HepG2 (cell line): ENCODE measurements around the gene CLIC5. TPM values are rescaled to one million over a fixed set of nuclear protein-coding genes. Genes with fewer than 3 reads are reported as not detected.

ENCODE experiments used
- ATAC-seq: fragments of 200-7000 bp; cut with Tn5 transposase; 3 replicates; pipeline ENCODE4 v1.9.1; 2020; ENCODE audit warnings: mild to moderate bottlenecking, moderate library complexity
- BruUV-seq: library from RNA; stranded (reverse); fragments of 400-500 nt; replicated peaks from 2 replicates; lab custom pipeline; 2021; lab: Mats Ljungman, UMichigan
- CTCF ChIA-PET: fragments of 300-600 bp; formaldehyde crosslinking; extraction: SDS; loops from one replicate; lab custom pipeline; 2021; ENCODE audit warnings: low total read pairs, inconsistent platforms, low intra/inter-chr PET ratio; lab: Yijun Ruan, JAX
- POLR2A ChIA-PET: fragments of 350-600 bp; sonication (Branson Sonifier 250); formaldehyde crosslinking; loops from one replicate; lab custom pipeline; 2020; ENCODE audit warnings: antibody characterized with exemption, inconsistent platforms; lab: Yijun Ruan, JAX
- DNase-seq: peaks from one replicate; pipeline ENCODE4 v3.0.0-alpha.2; 2015; ENCODE audit warnings: low spot score
- FAIRE-seq: peaks from 3 replicates; lab custom pipeline; 2011; peaks lifted over from hg19 to GRCh38; lab: Jason Lieb, UNC
- H2AFZ ChIP-seq: one replicate; pipeline ENCODE4 v1.6.1; 2011; ENCODE audit warnings: low read length, inconsistent platforms
- H3K27ac ChIP-seq: fragments of 300-600 bp; 3 replicates; pipeline ENCODE4 v1.8.0; 2011; ENCODE audit warnings: mixed run types, mild to moderate bottlenecking, mixed read lengths, low read length, inconsistent platforms; ENCODE audit not compliant: insufficient read depth; ENCODE audit errors: extremely low read length
- H3K27me3 ChIP-seq, 2 experiments: fragments of 200-600 bp in 1 of 2; 2 replicates in 1 of 2; 3 replicates in 1 of 2; pipeline versions ENCODE4 v1.6.0 to v1.8.0; 2011; ENCODE audit warnings: low read length in 2 of 2, mild to moderate bottlenecking in 2 of 2, moderate library complexity in 2 of 2, inconsistent platforms in 1 of 2; ENCODE audit not compliant: insufficient read depth in 2 of 2, control insufficient read depth in 1 of 2
- H3K36me3 ChIP-seq, 2 experiments: fragments of 200-600 bp in 1 of 2; replicated peaks in 1 of 2; 2 replicates in 1 of 2; 3 replicates in 1 of 2; pipeline versions ENCODE4 v1.5.1 to v1.8.0; 2011; ENCODE audit warnings: low read length in 2 of 2, inconsistent platforms in 1 of 2; ENCODE audit not compliant: insufficient read depth in 2 of 2, control insufficient read depth in 1 of 2
- H3K4me1 ChIP-seq: 2 replicates; pipeline ENCODE4 v1.5.1; 2012; ENCODE audit warnings: low read length, inconsistent platforms; ENCODE audit not compliant: insufficient read depth
- H3K4me2 ChIP-seq: 2 replicates; pipeline ENCODE4 v1.6.0; 2011; ENCODE audit warnings: low read depth, low read length, inconsistent platforms
- H3K4me3 ChIP-seq, 3 experiments: fragments of 200-600 bp in 1 of 3; sonication (generic), shearing (Covaris generic) in 1 of 3; replicated peaks in 1 of 3; 2 replicates each; pipeline ENCODE4 v1.5.1; 2011 to 2016; ENCODE audit warnings: low read length in 3 of 3, inconsistent platforms in 2 of 3, low read depth in 2 of 3, mild to moderate bottlenecking in 2 of 3, control low read depth in 1 of 3, mixed read lengths in 1 of 3; ENCODE audit not compliant: insufficient read depth in 1 of 3
- H3K79me2 ChIP-seq: one replicate; pipeline ENCODE4 v1.6.1; 2011; ENCODE audit warnings: low read length, inconsistent platforms; ENCODE audit not compliant: insufficient read depth
- H3K9ac ChIP-seq: 2 replicates; pipeline ENCODE4 v1.6.0; 2011; ENCODE audit warnings: mild to moderate bottlenecking, low read depth, low read length, inconsistent platforms; ENCODE audit not compliant: insufficient read depth
- H3K9me3 ChIP-seq: 2 replicates; pipeline ENCODE4 v1.5.1; 2012; ENCODE audit warnings: mild to moderate bottlenecking, low read length
- H4K20me1 ChIP-seq: 2 replicates; pipeline ENCODE4 v1.6.0; 2011; ENCODE audit warnings: inconsistent platforms, mild to moderate bottlenecking, low read length, moderate library complexity; ENCODE audit not compliant: insufficient read depth
- CBFB ChIP-seq: sonication (generic); formaldehyde crosslinking; IDR thresholded peaks from 2 replicates; pipeline ENCODE4 v1.4.0; 2020; ENCODE audit warnings: missing genetic modification reagents
- FOXK2 ChIP-seq: fragments of 450-650 bp; IDR thresholded peaks from 2 replicates; pipeline ENCODE4 v1.6.1; 2016
- FOXP1 ChIP-seq, 2 experiments: fragments of 450-650 bp in 1 of 2; IDR thresholded peaks; 2 replicates each; pipeline ENCODE4 v1.6.1; 2017 to 2018; ENCODE audit warnings: antibody characterized with exemption in 1 of 2
- HOXA7 ChIP-seq: sonication (generic); formaldehyde crosslinking; IDR thresholded peaks from 2 replicates; pipeline ENCODE4 v1.8.1; 2022; ENCODE audit warnings: mild to moderate bottlenecking, missing genetic modification reagents, moderate library complexity
- KLF15 ChIP-seq: sonication (generic); formaldehyde crosslinking; IDR thresholded peaks from 2 replicates; pipeline ENCODE4 v1.8.1; 2023; ENCODE audit warnings: borderline replicate concordance, mild to moderate bottlenecking, inconsistent platforms, missing genetic modification reagents, mixed read lengths
- PRDM10 ChIP-seq: sonication (generic); formaldehyde crosslinking; IDR thresholded peaks from 2 replicates; pipeline ENCODE4 v1.4.0; 2020; ENCODE audit warnings: low read depth, missing genetic modification reagents
- SATB2 ChIP-seq: sonication (generic); formaldehyde crosslinking; IDR thresholded peaks from 2 replicates; pipeline ENCODE4 v1.5.0; 2020; ENCODE audit warnings: missing genetic modification reagents
- THYN1 ChIP-seq: sonication (generic); formaldehyde crosslinking; IDR thresholded peaks from 2 replicates; pipeline ENCODE4 v1.8.1; 2023; ENCODE audit warnings: low read depth, mild to moderate bottlenecking, moderate library complexity, missing genetic modification reagents, borderline replicate concordance
- TP53 ChIP-seq: sonication (generic); formaldehyde crosslinking; conservative IDR thresholded peaks from 2 replicates; pipeline ENCODE4 v1.4.0; 2020; ENCODE audit warnings: missing genetic modification reagents
- ZBTB46 ChIP-seq: sonication (generic); formaldehyde crosslinking; IDR thresholded peaks from 2 replicates; pipeline ENCODE4 v1.4.0; 2020; ENCODE audit warnings: mild to moderate bottlenecking, missing genetic modification reagents, borderline replicate concordance
- ZMYM4 ChIP-seq: sonication (generic); formaldehyde crosslinking; IDR thresholded peaks from 2 replicates; pipeline ENCODE4 v1.8.1; 2023; ENCODE audit warnings: mild to moderate bottlenecking, missing genetic modification reagents
- ZNF124 ChIP-seq: sonication (generic); formaldehyde crosslinking; IDR thresholded peaks from 2 replicates; pipeline ENCODE4 v1.4.0; 2020; ENCODE audit warnings: missing genetic modification reagents
- ZNF143 ChIP-seq: sonication (generic); formaldehyde crosslinking; IDR thresholded peaks from 2 replicates; pipeline ENCODE4 v1.4.0; 2020; ENCODE audit warnings: missing genetic modification reagents
- ZNF468 ChIP-seq: sonication (generic); formaldehyde crosslinking; IDR thresholded peaks from 2 replicates; pipeline ENCODE4 v1.8.0; 2022; ENCODE audit warnings: mild to moderate bottlenecking, moderate library complexity, missing genetic modification reagents
- ZNF580 ChIP-seq: IDR thresholded peaks from 2 replicates; pipeline ENCODE4 v1.6.1; 2016; ENCODE audit warnings: low read depth, borderline replicate concordance
- ZSCAN12 ChIP-seq: sonication (generic); formaldehyde crosslinking; IDR thresholded peaks from 2 replicates; pipeline ENCODE4 v1.9.0; 2021; ENCODE audit warnings: mild to moderate bottlenecking, missing genetic modification reagents
- ZSCAN29 ChIP-seq: sonication (generic); formaldehyde crosslinking; conservative IDR thresholded peaks from 2 replicates; pipeline ENCODE4 v1.4.0; 2020; ENCODE audit warnings: mild to moderate bottlenecking, missing genetic modification reagents
- WGBS: methylation state at CpG from one replicate; pipeline ENCODE4 v1.1.6; 2017; ENCODE audit warnings: low lambda C conversion rate; 5-methylcytosine and 5-hydroxymethylcytosine counted together
- in situ Hi-C: cut with HindIII; loops from 2 replicates; pipeline ENCODE4 v1.10.0; 2017; ENCODE audit warnings: low pct_unique_long_range_greater_than_20kb; ENCODE audit not compliant: extremely low pct_ligation_motif_present
- intact Hi-C: fragments of 100-400 bp; cut with micrococcal nuclease; formaldehyde crosslinking; loops from one replicate; pipeline ENCODE4 v1.10.0; 2022; ENCODE audit not compliant: unreplicated experiment
- polyA plus RNA-seq, 8 experiments: library from polyadenylated mRNA; depleted of rRNA in 3 of 8; stranded (reverse) in 7 of 8; unstranded in 1 of 8; fragments of >200 nt; fragmentation: Illumina TruSeq in 4 of 8; extraction: Trizol in 4 of 8; gene quantifications; 2 replicates each; pipeline versions ENCODE4 v1.2.1 to v1.2.3, GENCODE V29; 2011 to 2016; ENCODE audit warnings: low read depth in 4 of 8, missing spikeins in 1 of 8, mixed read lengths in 1 of 8; ENCODE audit not compliant: insufficient read depth in 1 of 8
- total RNA-seq, 5 experiments: library from RNA; depleted of rRNA; stranded (reverse); fragments of >200 nt; fragmentation: Illumina TruSeq; extraction: Trizol; gene quantifications; 2 replicates each; pipeline ENCODE4 v1.2.3, GENCODE V29; 2016; ENCODE audit warnings: low read depth in 1 of 5
- TF ChIP-seq, protein P1 (sequence below): sonication (generic); formaldehyde crosslinking; IDR thresholded peaks from 2 replicates; pipeline ENCODE4 v1.5.0; 2020; ENCODE audit warnings: missing genetic modification reagents

CLIC5 gene
- total and polyA plus RNA-seq, 2 of the 13 experiments (the other 11 are each of a cell fraction or from before 2014, with no cell fraction given): not detected

GRCh38 chr6:45924763-45925342, 90.8 kb downstream of the CLIC5 start:
- Histone ChIP-seq H3K4me1 (no peaks in the 10 kb centered on the region), H3K4me2 (no peak overlapping the region), H2AFZ (no peak overlapping the region), H3K27me3 (no peaks in the 10 kb centered on the region; a peak in 1 of 5 replicates), H4K20me1 (no peaks in the 10 kb centered on the region), H3K27ac (no peak overlapping the region), H3K79me2 (no peaks in the 10 kb centered on the region), H3K4me3 (no peak overlapping the region), H3K9me3 (no peaks in the 10 kb centered on the region), H3K36me3 (no peaks in the 10 kb centered on the region), H3K9ac (no peak overlapping the region)
- BruUV-seq: no TSS peak
- WGBS: 5% methylated on average over 6 of the region's 6 CpGs
- FAIRE-seq (no peak), DNase-seq (no peak), ATAC-seq (no peak)
- POLR2A ChIA-PET: no interaction called here
- CTCF ChIA-PET: no interaction called here
- in situ Hi-C loops: loop anchor here (25.0 kb wide), 1 partner anchor 1263 kb away; no protein-coding TSS in a partner anchor
- intact Hi-C loops: loop anchor here (5.0 kb wide), 2 partner anchors 828 to 1333 kb away; no protein-coding TSS in a partner anchor
- no peak for TF ChIP-seq ZNF468 (CRISPR knock-in tag)
- no peak for TF ChIP-seq HOXA7
- TF ChIP-seq FOXK2: no peak
- TF ChIP-seq KLF15 (CRISPR knock-in tag): no peak
- no peak for TF ChIP-seq CBFB (CRISPR knock-in tag)
- no peak for TF ChIP-seq TP53 (CRISPR knock-in tag)
- no peak for TF ChIP-seq ZMYM4
- no peak for TF ChIP-seq PRDM10 (CRISPR knock-in tag)
- no peak for TF ChIP-seq ZNF143
- TF ChIP-seq ZSCAN12 (CRISPR knock-in tag): no peak
- TF ChIP-seq, protein P1, sequence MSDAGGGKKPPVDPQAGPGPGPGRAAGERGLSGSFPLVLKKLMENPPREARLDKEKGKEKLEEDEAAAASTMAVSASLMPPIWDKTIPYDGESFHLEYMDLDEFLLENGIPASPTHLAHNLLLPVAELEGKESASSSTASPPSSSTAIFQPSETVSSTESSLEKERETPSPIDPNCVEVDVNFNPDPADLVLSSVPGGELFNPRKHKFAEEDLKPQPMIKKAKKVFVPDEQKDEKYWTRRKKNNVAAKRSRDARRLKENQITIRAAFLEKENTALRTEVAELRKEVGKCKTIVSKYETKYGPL (CRISPR knock-in tag): no peak
- no peak for TF ChIP-seq ZNF124 (CRISPR knock-in tag)
- TF ChIP-seq ZSCAN29 (CRISPR knock-in tag): no peak
- TF ChIP-seq THYN1 (CRISPR knock-in tag): no peak
- no peak for TF ChIP-seq FOXP1 (IDR thresholded peaks at IDR 0.05)
- TF ChIP-seq FOXP1 (CRISPR knock-in tag; IDR thresholded peaks at IDR 0.05): no peak
- TF ChIP-seq SATB2 (CRISPR knock-in tag): no peak
- TF ChIP-seq ZBTB46 (CRISPR knock-in tag): no peak
- no peak for TF ChIP-seq ZNF580 (CRISPR knock-in tag)
